ENCODE data around the gene KLK15.
A peak's percentile ranks its signal among the peaks of the same experiment; 100 is the strongest.

KLK15 gene

DNA sequence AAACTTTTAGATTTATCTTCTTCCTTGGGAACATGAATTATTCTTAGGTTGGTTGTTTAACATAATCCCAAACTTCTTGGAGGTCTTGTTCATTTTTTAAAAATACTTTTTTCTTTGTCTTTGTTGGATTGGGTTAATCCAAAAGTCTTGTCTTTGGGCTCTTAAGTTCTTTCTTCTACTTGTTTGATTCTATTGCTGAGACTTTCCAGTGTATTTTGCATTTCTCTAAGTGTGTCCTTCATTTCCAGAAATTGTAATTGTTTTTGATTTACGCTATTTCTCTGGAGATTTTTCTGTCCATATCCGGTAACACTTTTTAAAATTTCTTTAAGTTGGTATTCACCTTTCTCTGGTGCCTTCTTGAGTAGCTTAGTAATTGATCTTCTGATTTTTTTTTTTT is 9.8 kb upstream of the KLK15 start:
- no peak for DNase-seq

GRCh38 chr19:50842130-50842529 is 8.8 kb upstream of the KLK15 start:
- no peak for DNase-seq

DNA sequence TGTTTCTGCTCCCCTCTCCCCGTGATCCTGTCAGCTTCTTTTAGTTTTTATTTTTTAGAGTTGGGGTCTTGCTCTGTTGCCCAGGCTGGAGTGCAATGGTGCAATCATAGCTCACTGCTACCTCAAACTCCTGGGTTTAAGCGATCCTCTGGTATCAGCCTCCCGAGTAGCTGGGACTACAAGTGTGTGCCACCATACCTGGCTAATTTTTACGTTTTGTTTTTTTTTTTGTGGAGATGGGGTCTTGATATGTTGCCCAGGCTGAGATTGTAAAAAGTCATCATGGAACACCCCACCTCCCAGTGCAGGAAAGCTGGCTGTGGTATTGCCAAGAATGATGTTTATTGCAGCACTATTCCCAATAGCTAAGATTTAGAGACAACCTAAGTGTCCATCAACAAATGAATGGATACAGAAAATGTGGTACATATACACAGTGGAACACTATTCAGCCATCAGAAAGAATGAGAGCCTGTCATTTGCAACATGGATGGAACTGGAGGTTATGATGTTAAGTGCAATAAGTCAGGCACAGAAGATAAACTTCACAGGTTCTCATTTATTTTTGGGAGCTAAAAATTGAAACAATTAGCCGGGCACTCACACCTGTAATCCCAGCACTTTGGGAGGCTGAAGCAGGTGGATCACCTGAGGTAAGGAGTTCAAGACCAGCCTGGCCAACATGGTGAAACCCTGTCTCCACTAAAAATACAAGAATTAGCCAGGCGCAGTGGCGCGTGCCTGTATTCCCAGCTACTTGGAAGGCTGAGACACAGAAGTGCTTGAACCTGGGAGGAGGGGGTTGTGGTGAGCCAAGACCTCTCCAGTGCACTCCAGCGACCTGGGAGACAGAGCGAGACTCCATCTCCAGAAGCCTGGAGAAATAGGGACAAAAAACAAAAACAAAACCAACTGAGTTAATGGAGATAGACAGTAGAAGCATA is 6.6 kb upstream of the KLK15 start:
- DNase-seq, result no peak

GRCh38 chr19:50838239-50838638 is 4.9 kb upstream of the KLK15 start:
- DNase-seq, result no peak

GRCh38 chr19:50837300-50837699 is 3.9 kb upstream of the KLK15 start:
- no peak for DNase-seq

GRCh38 chr19:50836543-50837195 is 3.3 kb upstream of the KLK15 start:
- no peak for DNase-seq

DNA sequence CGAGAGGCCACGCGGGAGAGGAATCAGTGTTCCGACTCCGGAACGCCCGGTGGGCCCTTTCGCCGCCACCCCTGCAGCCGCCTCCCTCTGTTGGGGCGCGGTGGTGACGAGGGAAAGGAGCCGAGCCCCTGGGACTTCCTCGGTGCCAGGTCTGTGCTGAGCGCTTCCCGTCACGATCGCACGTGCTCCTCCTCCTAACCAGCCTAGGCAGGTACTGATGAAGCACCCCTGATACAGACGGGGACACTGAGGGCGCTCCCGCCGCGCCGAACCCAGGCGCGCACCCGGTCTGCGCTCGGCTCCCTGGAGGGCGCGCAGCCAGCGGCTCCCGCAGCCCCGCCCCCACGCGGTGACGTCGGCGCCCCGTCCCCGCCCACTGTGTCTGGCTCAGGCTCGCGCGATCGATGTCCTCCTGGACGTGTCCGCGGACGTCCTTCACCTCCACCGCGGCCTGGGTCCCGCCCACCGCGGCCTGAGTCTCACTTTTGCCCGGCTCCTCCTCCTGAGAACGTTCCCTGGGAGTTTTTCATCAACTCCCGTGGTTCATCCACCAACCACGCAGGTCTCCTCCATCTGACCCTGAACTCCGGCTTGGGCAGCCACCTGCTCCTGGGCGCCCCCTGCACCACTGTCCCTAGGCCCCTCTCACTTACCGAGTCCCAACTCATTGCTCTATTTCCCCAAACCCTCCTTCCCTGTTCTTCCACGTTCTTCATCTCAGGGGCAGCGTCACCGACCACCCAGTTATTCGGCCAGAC is 2.6 kb upstream of the KLK15 start:
- peak; percentile 64 for DNase-seq

DNA sequence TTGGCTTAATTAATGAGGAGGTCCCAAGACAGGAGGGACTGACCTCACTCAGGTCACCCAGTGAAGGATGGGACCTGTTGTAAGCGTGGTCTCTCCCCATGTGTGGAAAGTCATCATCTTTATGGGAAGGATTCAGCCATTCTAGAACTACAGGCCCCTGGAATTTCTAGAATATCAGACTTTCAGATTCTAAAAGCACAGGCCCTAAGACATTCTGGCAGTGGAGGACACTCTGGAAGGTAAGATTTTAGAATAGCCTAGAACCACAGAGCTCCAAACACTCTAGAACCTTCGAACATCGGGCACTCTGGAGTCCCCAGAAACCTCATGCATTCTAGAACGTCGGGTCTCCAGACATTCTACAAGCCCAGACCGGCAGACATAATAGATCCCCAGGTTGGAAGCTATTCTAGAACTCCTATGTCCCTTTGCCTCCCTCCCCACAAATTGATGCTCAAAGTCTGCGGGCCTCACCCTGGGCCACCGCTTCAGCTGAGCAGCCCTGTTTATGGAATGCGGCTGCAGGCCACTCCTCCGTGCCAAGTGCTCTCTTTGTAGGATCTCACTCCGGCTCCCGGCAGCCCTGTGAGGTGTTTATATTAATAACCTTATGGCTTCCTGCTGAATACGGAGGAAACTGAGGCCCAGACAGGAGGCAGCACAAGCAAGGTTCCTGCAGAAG is 1.9 kb upstream of the KLK15 start:
- no peak for DNase-seq

DNA sequence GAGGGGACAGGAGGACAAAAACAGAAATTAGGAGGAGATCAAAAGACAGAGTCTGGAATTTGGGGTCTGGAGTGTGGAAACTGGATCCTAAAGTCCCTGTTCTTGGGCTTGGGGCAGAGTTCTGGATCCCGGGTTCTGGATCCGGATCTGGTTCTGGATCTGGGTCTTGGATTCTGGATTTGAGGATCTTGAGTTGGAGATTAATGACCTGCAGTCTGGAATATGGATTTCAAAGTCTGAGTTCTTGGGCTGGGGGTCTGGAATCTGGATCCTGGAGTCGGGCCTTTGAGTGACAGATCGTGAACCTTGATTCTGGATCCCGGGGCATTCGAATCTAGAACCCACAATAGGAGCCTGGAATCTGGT is 411 bp upstream of the KLK15 start:
- DNase-seq, result no peak

DNA sequence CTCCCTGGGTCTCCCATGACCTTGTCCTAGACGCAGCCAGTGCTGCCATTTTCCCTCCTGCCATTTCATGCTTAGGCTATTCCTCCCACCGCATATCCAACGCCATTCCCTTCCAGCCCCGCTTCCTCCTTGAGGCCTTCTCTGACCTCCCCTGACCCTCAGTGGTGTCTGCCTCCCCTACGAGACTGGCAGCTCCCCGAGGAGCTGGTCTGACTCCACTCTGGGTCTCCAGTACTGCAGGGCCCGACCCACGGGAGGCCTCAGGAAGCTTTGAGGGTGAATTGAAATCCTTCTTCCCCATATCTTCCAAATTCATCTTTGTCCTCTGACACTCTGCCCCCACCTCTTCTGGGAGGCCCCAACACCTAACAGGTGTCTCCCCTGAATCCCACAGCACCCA is 708 bp downstream of the KLK15 start:
- no peak for DNase-seq

GRCh38 chr19:50831026-50831396 is 2.4 kb downstream of the KLK15 start:
- no peak for DNase-seq

- no peak for DNase-seq
These were observed 2.9 kb downstream of the KLK15 start for GRCh38 chr19:50830266-50831025.

DNA sequence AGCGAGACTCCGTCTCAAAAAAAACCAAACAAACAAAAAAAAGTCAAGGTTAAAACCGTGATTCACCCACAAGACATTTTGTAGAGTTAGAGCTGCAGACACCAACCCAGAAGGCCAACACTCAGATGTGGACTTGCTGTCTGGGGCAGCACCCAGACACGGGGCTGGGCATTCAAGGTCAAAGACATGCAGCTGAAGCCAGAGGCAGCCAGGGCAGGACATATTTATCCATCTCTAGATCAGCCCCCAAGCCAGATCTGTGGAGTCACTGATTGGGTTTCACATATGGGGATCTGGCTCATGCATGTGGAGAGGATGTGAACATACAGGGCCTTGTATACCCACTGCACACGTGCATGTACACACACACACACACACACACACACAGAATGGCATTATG is 3.6 kb downstream of the KLK15 start:
- DNase-seq, result no peak

DNA sequence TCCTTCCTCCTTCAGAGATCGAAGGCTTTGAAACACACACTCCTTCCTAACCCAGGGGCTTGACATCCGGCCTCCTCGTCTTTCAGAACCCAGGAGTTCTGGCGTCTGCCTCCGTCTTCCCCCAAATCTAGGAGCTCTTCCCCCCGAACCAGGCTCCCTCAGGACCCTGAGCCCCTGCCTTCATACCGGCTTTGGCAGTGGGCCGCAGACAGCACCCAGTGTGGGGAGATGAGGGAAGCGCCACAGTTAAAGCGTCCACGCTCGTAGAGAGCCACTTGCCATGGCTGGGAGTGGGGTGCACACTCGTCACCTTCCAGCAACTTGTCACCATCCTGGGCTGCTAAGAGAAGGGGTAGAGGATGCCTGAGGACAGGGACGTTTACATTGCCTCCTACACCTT is 5.9 kb downstream of the KLK15 start:
- no peak for DNase-seq

DNA sequence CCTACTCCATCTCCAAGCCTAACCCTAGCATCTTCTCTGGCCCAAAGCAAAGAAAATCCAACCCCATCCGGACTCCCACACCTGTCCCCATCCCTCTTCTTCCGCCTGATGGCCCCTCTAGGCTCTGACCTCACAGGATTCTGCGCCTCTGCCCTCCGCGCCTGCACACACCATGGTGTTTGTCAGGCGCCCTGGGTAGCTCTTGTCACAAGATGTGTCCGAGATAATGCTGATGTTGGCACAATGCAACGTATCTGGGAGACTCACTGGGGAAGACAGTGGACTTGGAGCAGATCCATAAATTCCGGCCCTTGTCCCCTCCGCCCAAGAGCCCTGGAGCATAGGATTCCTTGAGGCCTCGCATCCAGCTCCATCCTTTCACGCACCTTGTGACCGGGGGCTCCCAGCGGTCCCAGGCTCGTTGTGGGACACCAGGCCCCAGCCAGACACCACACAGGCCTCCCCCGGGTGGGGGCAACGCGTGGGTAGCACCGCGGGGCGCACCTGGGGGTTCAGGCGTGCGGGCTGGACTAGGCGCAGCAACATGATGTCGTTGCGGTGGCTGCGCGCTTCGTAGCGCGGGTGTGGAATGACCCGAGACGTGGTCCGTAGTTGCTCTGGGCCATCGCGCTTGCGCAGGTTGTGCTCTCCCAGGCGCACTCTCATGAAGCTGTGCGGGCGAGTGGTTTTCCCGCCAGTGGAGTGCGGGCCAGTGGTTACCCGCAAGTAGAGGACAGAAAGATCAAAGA is 6.7 kb downstream of the KLK15 start:
- DNase-seq, result no peak

DNA sequence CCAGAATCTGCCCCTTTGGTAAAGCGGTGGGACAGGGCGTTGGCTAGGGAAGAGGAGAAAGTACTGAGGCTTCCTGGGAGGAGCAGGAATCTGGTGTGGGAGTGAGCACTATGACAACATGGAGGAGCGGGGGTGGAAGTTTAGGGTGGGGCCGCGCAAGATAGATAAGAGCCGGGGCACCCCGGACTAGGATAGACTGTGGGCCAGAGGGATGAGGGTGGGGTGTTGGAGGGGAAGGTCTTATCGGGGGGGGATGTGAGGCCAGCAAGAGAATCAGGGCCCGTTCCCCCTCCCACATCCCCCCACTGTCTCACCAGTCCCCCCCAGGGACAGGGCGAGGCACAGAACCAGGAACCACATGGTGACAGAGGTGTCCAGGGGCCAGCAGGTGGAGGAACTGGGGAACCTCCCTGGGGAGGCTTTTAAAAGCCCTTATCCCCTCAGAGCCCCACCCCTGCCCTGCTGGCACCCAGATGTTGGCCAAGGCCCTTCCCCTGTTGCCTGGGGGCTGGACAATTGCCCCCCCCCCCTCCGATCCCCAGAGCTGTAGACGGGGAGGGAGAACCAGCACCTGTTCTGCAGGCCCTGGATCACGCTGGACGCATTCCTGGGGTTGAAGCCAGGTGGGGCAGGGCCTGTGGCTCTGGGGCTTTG is 9.9 kb downstream of the KLK15 start, which contains the start of gene KLK1:
Gene KLK1, minus strand, starts transcription at position 399 of the 654 bp plus-strand sequence. Its CDS starts 39 bp downstream, at position 360.
- no peak for DNase-seq

DNA sequence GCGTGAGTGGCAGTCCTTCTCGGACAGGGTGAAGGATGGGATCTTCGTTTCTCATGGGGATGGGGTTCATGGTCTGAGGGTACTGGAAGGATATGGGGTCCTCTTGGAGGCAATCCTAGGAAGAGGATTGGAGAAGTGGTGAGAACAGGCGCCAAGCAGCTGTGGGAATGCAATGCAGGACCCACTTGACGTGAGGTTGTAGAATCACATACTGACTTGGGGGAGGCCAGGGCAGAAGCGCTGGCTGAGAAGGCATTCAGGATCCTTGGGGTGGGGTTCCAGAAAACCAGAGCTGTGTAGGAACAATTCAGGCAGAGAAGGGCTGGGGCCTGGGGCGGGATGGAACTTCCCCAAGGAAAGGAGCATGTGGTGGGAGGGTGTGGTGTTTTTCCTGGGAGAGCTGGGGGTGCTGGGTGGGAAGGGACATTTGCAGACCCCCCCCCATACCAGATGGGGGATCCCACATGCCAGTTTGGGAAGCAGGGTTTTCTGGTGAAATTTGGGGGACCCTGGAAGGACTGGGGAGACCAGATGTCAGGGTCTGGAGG is 10.6 kb downstream of the KLK15 start:
- no peak for DNase-seq

- no peak for DNase-seq
These were observed 11.8 kb downstream of the KLK15 start for GRCh38 chr19:50821622-50822021.

DNA sequence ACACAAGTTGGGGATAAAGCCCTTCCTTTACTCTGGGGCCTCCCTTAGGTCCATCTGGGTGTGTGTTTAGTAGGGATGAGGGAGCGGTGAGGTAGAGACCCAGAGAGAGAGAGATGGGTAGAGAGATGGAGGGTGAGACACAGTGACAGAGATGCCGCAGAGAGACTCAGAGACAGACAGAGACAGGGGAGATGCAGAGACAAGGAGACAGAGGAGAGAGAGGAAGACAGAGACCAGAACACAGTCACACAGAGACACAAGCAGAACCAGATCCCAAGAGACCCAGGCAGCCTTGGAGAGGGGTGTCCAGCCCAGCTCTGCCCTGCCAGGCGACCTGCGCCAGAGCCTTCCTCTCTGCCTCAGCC is 12.1 kb downstream of the KLK15 start:
- DNase-seq, result no peak

DNA sequence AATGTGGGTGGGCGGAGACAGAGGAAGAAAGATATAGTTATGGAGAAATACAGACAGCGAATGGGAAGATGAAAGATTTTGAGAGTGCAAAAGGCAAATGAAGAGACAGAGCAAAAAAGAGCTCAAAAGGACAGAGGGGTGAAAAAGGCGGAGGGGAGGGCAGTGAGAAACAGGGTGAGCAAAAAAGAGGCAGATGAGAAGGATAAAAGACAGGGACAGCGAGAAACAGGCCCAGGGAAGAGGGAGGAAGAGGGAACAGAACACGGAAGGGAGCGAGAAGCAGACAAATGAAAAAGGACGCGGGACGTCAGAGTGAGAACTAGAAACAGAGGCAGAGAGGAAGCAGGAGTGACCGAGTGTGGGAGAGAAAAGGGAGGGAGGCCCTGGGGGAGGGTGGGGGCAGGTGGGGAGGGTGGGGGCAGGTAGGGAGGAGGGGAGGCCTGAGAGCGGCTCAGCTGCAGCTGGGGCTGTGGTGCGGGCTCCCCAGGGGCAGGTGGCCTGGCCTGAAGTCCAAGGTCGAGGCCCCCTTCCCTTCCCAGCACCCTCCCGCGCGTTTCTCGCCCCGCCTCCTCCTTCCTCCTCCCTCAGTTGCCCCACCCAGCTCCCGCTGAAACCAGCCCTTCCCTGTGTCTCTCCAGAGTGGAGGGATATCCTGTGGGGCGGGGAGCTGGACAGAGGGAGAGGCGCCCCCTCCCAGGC is 12.7 kb downstream of the KLK15 start:
- no peak for DNase-seq
